ENCODE data around the gene MOCOS. TPM values are rescaled to one million over a fixed set of nuclear protein-coding genes. Genes with fewer than 3 reads are reported as not detected.
A peak's percentile ranks its signal among the peaks of the same experiment; 100 is the strongest.

Gene MOCOS
- total and polyA plus RNA-seq, 2 of the 8 experiments (the other 6 are each of a cell fraction or from before 2014, with no cell fraction given), result 4.7 to 5.8 TPM

GRCh38 chr18:36255072-36255698 is 67.9 kb downstream of the MOCOS start:
- Histone ChIP-seq H3K79me2 (ENCODE audit: control insufficient read depth in 1 of 2, insufficient read depth in 2 of 2, low read length in 2 of 2) (no peaks in the 10 kb centered on the region), H2AFZ (ENCODE audit: low read length) (no peak overlapping the region), H4K5ac (ENCODE audit: insufficient read length, low read depth, low read length) (no peak overlapping the region), H2BK15ac (ENCODE audit: low read length) (no peak overlapping the region), H3K9ac (replicated peaks in 1 of 4; ENCODE audit: extremely low read depth in 1 of 4, low read depth in 3 of 4, low read length in 3 of 4) (no peak overlapping the region), H3K4ac (replicated peaks; ENCODE audit: insufficient read length, low read depth, low read length) (no peak overlapping the region), H3K27ac (ENCODE audit: low read depth, low read length) (no peak overlapping the region), H3K27me3 (replicated peaks in 1 of 4; ENCODE audit: control insufficient read depth in 3 of 4, extremely low read depth in 1 of 4, insufficient read depth in 3 of 4, low read length in 3 of 4) (no peaks in the 10 kb centered on the region), H3K36me3 (ENCODE audit: control insufficient read depth in 2 of 4, insufficient read depth in 4 of 4, low read length in 3 of 4) (peaks cover 0 to 6% (median 1%) of the 10 kb centered on the region in 4 experiments; a peak in 1 of 8 replicates), H3K23me2 (ENCODE audit: low read depth, low read length) (peaks cover 2% of the 10 kb centered on the region; the same call in 1 of the 2 replicates), H4K20me1 (replicated peaks in 1 of 2; ENCODE audit: control insufficient read depth in 1 of 2, insufficient read depth in 2 of 2, low read length in 2 of 2) (no peaks in the 10 kb centered on the region), H4K91ac (replicated peaks; ENCODE audit: insufficient read length, low read length) (no peak overlapping the region), H4K8ac (ENCODE audit: extremely low read depth, insufficient read depth, low read length) (no peak overlapping the region), H3K14ac (ENCODE audit: insufficient read length) (no peak overlapping the region), H2BK20ac (ENCODE audit: low read length) (no peak overlapping the region), H3K23ac (ENCODE audit: insufficient read length) (no peak overlapping the region), H3K18ac (ENCODE audit: extremely low read depth, low read length) (no peak overlapping the region), H2AK5ac (ENCODE audit: low read depth, low read length) (no peak overlapping the region), H2BK12ac (ENCODE audit: low read depth, low read length) (no peak overlapping the region), H3K4me2 (ENCODE audit: insufficient read depth in 1 of 2, low read depth in 2 of 2, low read length in 2 of 2) (no peak overlapping the region), H3K79me1 (ENCODE audit: low read depth, low read length) (no peaks in the 10 kb centered on the region), H3K9me3 (ENCODE audit: insufficient read depth in 2 of 2, low read depth in 1 of 2, low read length in 1 of 2) (no peaks in the 10 kb centered on the region), H3K4me3 (ENCODE audit: extremely low read depth in 1 of 4, insufficient read depth in 2 of 4, low read depth in 3 of 4, low read length in 4 of 4) (no peak overlapping the region), H2BK5ac (ENCODE audit: low read depth, low read length) (no peak overlapping the region), H2BK120ac (replicated peaks; ENCODE audit: low read depth, low read length) (no peak overlapping the region), H3K56ac (replicated peaks; ENCODE audit: insufficient read length, low read depth, low read length) (no peak overlapping the region), H3K4me1 (replicated peaks in 1 of 4; ENCODE audit: control insufficient read depth in 3 of 4, insufficient read depth in 4 of 4, low read length in 3 of 4) (no peaks in the 10 kb centered on the region)
- TF ChIP-seq RXRA (IDR thresholded peaks at IDR 0.05; ENCODE audit: insufficient read depth, low read depth, low read length) (no peak), SUZ12 (IDR thresholded peaks at IDR 0.05; ENCODE audit: low read length) (no peak)
- DNase-seq (ENCODE audit: low read depth in 1 of 2, low spot score in 2 of 2), result peak in 1 of 2 experiments; percentile 39
- FAIRE-seq, result no peak
- ChIA-PET POLR2A (ENCODE audit: partially characterized antibody) (no interaction called here), CTCF (ENCODE audit: partially characterized antibody) (interaction anchor here (0.6 kb wide), 1 partner anchor 65 kb away, joined by 3 read pairs; no protein-coding TSS in a partner anchor)
- WGBS, 2 experiments (ENCODE audit: extremely low coverage in 1 of 2, insufficient coverage in 1 of 2, insufficient read length in 1 of 2, insufficient replicate concordance in 2 of 2, low coverage in 1 of 2, low lambda C conversion rate in 2 of 2, missing lambda C conversion rate in 1 of 2), result 91% methylated on average over 10 of the region's 10 CpGs; no CpG with 5 or more reads in 1 of the 2 experiments

Data from H1 (cell line).